Activated T-helper 1 cell treated with anti-CD3 and anti-CD28 coated beads, Interleukin-12 subunit alpha, Interleukin-12 subunit beta, Interleukin-2, Interleukin-4 antibody, amounts not matched to agents 30 ng/mL and 10 ng/mL and 1 ng/mL, durations not matched to agents 14 hours and 24 hours and 36 hours (primary cell): Measurements from ENCODE around the gene C10orf62. TPM values are rescaled to one million over a fixed set of nuclear protein-coding genes. Genes with fewer than 3 reads are reported as not detected.
"Not testable (repeated sequence)": the region's sequence is repeated elsewhere in the genome, so short reads cannot be mapped to it uniquely, and the experiment has no call there.

ENCODE experiments used
- DNase-seq: peaks from one replicate; pipeline ENCODE4 v3.0.0; 2021; ENCODE audit warnings: low spot score
- H3K27ac Mint-ChIP-seq: one replicate; pipeline ENCODE4 v1.8.0; 2021; ENCODE audit warnings: mild to moderate bottlenecking, mixed read lengths
- H3K27me3 Mint-ChIP-seq: one replicate; pipeline ENCODE4 v1.8.0; 2022; ENCODE audit warnings: mild to moderate bottlenecking, moderate library complexity, mixed read lengths; ENCODE audit not compliant: insufficient read depth
- H3K36me3 Mint-ChIP-seq: one replicate; pipeline ENCODE4 v1.8.0; 2021; ENCODE audit warnings: low read depth, mixed read lengths
- H3K4me1 Mint-ChIP-seq: one replicate; pipeline ENCODE4 v1.8.0; 2021; ENCODE audit warnings: low read depth, mixed read lengths
- H3K4me3 Mint-ChIP-seq: one replicate; pipeline ENCODE4 v1.8.0; 2021; ENCODE audit warnings: mild to moderate bottlenecking, moderate library complexity, mixed read lengths
- H3K9me3 Mint-ChIP-seq: one replicate; pipeline ENCODE4 v1.8.0; 2021; ENCODE audit warnings: mixed read lengths
- intact Hi-C: fragments of 100-400 bp; cut with micrococcal nuclease; formaldehyde crosslinking; loops from one replicate; pipeline ENCODE4 v1.15.1; 2024
- total RNA-seq: library from RNA; stranded (reverse); gene quantifications from 2 replicates; pipeline ENCODE4 v1.2.3, GENCODE V29; 2022

Gene C10orf62
- total RNA-seq, 1 donor from 2014 or later: not detected

GRCh38 chr10:97571622-97572021 lies 17.9 kb upstream of the C10orf62 start:
- intact Hi-C loops: loop anchor here (1.0 to 2.0 kb wide), 2 partner anchors 41 to 159 kb away; no protein-coding TSS in a partner anchor
- no peak overlapping the region for H3K4me3 Mint-ChIP-seq
- H3K27me3 Mint-ChIP-seq: peaks cover 7% of the 10 kb centered on the region
- H3K36me3 Mint-ChIP-seq: no peaks in the 10 kb centered on the region
- no peaks in the 10 kb centered on the region for H3K4me1 Mint-ChIP-seq
- no peak overlapping the region for H3K27ac Mint-ChIP-seq
- no peak for DNase-seq
- H3K9me3 Mint-ChIP-seq: no peaks in the 10 kb centered on the region

GRCh38 chr10:97572214-97572989 lies 17.1 kb upstream of the C10orf62 start, which contains the start of gene ANKRD2:
Gene ANKRD2, plus strand, starts transcription at chr10:97572779. Its CDS starts 10 bp downstream, at chr10:97572789.
- H3K9me3 Mint-ChIP-seq: no peaks in the 10 kb centered on the region
- H3K4me3 Mint-ChIP-seq: no peak within 1 kb of the TSS
- peak; percentile 31 for DNase-seq
- intact Hi-C loops: loop anchor here (1.0 to 2.0 kb wide), 2 partner anchors 40 to 158 kb away; no protein-coding TSS in a partner anchor
- H3K27me3 Mint-ChIP-seq: peaks cover 9% of the 10 kb centered on the region
- H3K36me3 Mint-ChIP-seq: no peaks in the 10 kb centered on the region
- no peak within 1 kb of the TSS for H3K27ac Mint-ChIP-seq
- no peaks in the 10 kb centered on the region for H3K4me1 Mint-ChIP-seq

GRCh38 chr10:97573021-97573420 lies 16.5 kb upstream of the C10orf62 start:
- DNase-seq: no peak
- no peaks in the 10 kb centered on the region for H3K4me1 Mint-ChIP-seq
- peaks cover 9% of the 10 kb centered on the region for H3K27me3 Mint-ChIP-seq
- intact Hi-C loops: loop anchor here (2.0 kb wide), 1 partner anchor 158 kb away; no protein-coding TSS in a partner anchor
- H3K36me3 Mint-ChIP-seq: no peaks in the 10 kb centered on the region
- no peak overlapping the region for H3K27ac Mint-ChIP-seq
- H3K9me3 Mint-ChIP-seq: no peaks in the 10 kb centered on the region
- no peak overlapping the region for H3K4me3 Mint-ChIP-seq

DNA sequence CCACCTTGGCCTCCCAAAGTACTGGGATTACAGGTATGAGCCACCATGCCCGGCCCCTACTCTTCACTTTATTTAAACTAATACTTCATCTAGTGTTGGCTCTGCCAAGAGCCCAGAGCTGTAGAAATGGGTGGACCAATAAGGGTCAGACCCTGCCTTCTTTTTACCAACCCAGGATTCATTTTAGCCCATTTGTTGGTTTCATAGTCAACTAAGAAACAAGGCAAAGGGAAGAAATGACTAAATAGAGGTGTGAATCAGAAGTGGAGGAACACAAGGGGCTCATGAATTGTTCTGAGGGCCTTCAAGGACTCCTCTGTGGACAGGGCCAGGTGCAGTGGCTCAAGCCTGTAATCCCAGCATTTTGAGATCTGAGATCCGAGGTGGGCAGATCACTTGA lies 15.8 kb upstream of the C10orf62 start:
- DNase-seq: no peak
- H3K4me3 Mint-ChIP-seq: no peak overlapping the region
- H3K4me1 Mint-ChIP-seq: no peaks in the 10 kb centered on the region
- peaks cover 9% of the 10 kb centered on the region for H3K27me3 Mint-ChIP-seq
- H3K36me3 Mint-ChIP-seq: no peaks in the 10 kb centered on the region
- no peak overlapping the region for H3K27ac Mint-ChIP-seq
- no peaks in the 10 kb centered on the region for H3K9me3 Mint-ChIP-seq
- intact Hi-C loops: loop anchor here (2.0 kb wide), 1 partner anchor 157 kb away; no protein-coding TSS in a partner anchor

DNA sequence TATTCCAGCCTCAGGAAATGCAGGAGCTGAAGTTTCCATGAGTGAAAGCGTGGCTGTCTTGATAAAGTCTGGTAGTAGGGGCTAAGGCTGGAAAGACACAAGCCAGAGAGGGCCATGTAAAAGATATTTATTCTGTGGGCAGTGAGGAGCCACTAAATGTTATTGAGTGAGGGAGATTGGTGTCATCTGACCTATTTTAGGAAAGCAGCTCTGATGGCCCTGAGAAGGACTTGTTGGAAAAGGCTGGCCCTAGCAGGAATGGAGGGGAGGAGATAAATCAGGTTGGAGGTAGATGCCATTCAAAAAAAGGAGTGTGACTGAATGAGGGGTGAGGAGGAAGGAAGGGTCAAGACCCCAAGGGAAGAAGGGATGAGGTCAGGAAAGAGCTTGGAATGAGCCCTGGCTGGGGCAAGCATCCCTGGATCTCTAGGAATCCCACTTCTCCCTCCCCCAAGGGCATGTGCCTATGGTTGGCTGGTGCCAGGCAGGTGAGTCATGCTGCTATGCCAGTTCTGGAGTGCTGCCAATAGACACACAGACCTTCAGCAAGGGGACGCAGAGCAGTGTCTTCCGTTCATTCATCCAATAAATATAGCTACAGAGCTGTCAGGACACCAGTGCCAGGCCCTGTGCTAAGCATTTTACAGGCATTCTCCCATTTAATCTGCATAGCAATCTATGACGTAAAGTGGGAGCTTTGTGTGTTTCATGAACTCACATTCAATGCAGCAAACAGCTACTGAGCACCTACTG lies 15.0 kb upstream of the C10orf62 start:
- no peak overlapping the region for H3K4me3 Mint-ChIP-seq
- peaks cover 9% of the 10 kb centered on the region for H3K27me3 Mint-ChIP-seq
- no peaks in the 10 kb centered on the region for H3K4me1 Mint-ChIP-seq
- H3K36me3 Mint-ChIP-seq: no peaks in the 10 kb centered on the region
- H3K27ac Mint-ChIP-seq: no peak overlapping the region
- intact Hi-C loops: no loop called here
- no peak for DNase-seq
- H3K9me3 Mint-ChIP-seq: no peaks in the 10 kb centered on the region

DNA sequence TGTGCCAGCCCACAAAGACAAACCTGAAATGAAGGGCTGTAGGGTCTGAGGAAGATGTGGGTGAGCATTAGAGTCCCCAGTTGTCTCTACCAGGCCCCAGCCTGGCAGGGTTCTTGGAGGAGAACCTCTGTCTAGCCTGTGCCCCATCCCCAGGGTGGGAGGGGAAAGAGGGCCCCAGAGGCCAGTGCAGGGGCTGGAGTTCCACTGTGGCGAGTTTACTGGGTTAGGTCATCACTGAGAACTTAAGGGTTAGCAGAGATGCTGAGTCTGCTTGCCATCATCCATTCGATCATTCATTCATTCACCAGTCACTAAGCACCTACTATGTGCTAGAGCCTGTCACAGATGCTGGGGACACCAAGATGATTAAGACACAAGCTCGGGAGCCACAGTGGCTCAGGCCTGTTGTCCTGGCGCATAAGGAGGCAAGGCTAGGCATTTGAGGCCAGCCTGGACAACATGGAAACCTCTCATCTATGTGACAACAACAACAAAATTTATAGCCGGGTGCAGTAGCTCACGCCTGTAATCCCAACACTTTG lies 14.3 kb upstream of the C10orf62 start:
- H3K4me3 Mint-ChIP-seq: no peak overlapping the region
- no peak for DNase-seq
- H3K9me3 Mint-ChIP-seq: no peaks in the 10 kb centered on the region
- peaks cover 9% of the 10 kb centered on the region for H3K27me3 Mint-ChIP-seq
- H3K4me1 Mint-ChIP-seq: no peaks in the 10 kb centered on the region
- no peak overlapping the region for H3K27ac Mint-ChIP-seq
- intact Hi-C loops: no loop called here
- H3K36me3 Mint-ChIP-seq: no peaks in the 10 kb centered on the region

GRCh38 chr10:97576487-97576886 lies 13.0 kb upstream of the C10orf62 start:
- DNase-seq, H3K27ac Mint-ChIP-seq, H3K36me3 Mint-ChIP-seq, H3K27me3 Mint-ChIP-seq, H3K4me3 Mint-ChIP-seq, intact Hi-C loops, H3K9me3 Mint-ChIP-seq, H3K4me1 Mint-ChIP-seq: not testable (repeated sequence)

- peaks cover 9% of the 10 kb centered on the region for H3K27me3 Mint-ChIP-seq
- no peaks in the 10 kb centered on the region for H3K9me3 Mint-ChIP-seq
- no peaks in the 10 kb centered on the region for H3K36me3 Mint-ChIP-seq
- no peak for DNase-seq
- H3K4me3 Mint-ChIP-seq: no peak overlapping the region
- no peak overlapping the region for H3K27ac Mint-ChIP-seq
- intact Hi-C loops: no loop called here
- no peaks in the 10 kb centered on the region for H3K4me1 Mint-ChIP-seq
Measured at GRCh38 chr10:97577701-97578100, 11.8 kb upstream of the C10orf62 start.

GRCh38 chr10:97578171-97578844 lies 11.2 kb upstream of the C10orf62 start:
- Mint-ChIP-seq H3K27me3 (peaks cover 7% of the 10 kb centered on the region), H3K27ac (no peak overlapping the region), H3K36me3 (no peaks in the 10 kb centered on the region), H3K4me1 (no peaks in the 10 kb centered on the region), H3K9me3 (no peaks in the 10 kb centered on the region), H3K4me3 (no peak overlapping the region)
- intact Hi-C loops: no loop called here
- no peak for DNase-seq

DNA sequence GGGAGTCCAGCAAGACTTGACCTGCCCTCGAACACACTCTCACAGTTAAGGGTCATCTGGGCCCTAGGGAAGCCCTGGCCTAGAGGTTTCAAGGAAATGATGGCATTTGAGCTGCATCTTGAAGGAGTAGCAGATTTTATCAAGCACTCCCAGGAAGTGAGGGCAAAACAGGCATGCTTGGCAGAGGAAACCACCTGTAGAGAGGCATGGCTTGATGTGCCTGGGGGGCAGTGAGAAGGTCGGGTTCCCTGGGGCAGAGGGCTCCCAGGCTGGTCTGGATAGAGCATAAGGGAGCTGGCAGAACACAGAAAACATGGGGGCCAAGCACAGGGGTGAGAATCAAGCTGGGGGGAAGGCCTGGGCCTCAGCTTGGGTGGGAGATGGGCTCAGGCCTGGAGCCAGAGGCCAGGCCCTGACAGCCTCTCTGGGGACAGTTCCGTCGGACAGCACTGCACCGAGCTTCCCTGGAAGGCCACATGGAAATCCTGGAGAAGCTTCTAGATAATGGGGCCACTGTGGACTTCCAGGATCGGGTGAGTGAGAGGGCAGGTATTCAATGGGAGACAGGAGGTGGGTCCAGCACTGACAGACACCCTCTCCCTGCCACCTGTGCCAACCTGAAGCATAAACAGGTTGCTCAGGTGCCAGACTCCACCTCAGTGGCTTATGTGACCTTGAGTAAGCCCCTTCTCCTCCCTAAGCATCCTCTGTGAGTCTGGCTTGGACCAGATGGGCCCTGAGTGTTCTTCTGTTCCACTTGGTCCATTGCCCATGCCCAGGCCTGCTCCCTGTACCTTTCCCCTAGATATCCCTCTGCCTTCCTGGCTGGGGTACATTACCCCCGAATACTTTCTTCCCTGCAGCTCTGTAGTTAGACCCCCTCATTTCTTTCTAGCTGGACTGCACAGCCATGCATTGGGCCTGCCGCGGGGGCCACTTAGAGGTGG lies 8.8 kb upstream of the C10orf62 start:
- intact Hi-C loops: no loop called here
- Mint-ChIP-seq H3K4me3 (no peak overlapping the region), H3K27ac (no peak overlapping the region), H3K27me3 (peaks cover 6% of the 10 kb centered on the region), H3K36me3 (no peaks in the 10 kb centered on the region), H3K4me1 (no peaks in the 10 kb centered on the region), H3K9me3 (no peaks in the 10 kb centered on the region)
- no peak for DNase-seq

DNA sequence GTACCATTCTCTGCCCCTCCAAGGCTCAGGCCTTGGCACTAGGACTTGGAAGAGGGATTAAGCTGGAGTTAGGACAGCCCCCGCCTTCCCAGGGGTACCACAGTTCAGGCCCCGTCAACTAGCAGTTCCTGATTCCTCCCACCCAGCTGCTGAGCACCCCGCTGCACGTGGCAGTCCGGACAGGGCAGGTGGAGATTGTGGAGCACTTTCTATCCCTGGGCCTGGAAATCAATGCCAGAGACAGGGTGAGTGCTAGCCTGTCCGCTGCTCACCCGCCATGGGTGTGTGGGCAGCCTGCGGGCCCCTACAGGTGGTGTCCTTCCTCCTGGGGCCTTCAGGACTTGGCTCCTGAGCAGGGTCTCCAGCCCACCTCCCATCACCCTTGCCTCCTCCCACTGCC lies 7.4 kb upstream of the C10orf62 start:
- intact Hi-C loops: no loop called here
- H3K4me3 Mint-ChIP-seq: no peak overlapping the region
- no peaks in the 10 kb centered on the region for H3K27me3 Mint-ChIP-seq
- H3K36me3 Mint-ChIP-seq: no peaks in the 10 kb centered on the region
- H3K9me3 Mint-ChIP-seq: no peaks in the 10 kb centered on the region
- H3K4me1 Mint-ChIP-seq: no peaks in the 10 kb centered on the region
- DNase-seq: no peak
- no peak overlapping the region for H3K27ac Mint-ChIP-seq

- DNase-seq: no peak
- Mint-ChIP-seq H3K4me1 (no peaks in the 10 kb centered on the region), H3K36me3 (no peaks in the 10 kb centered on the region), H3K27ac (no peak overlapping the region), H3K9me3 (no peaks in the 10 kb centered on the region), H3K4me3 (no peak overlapping the region), H3K27me3 (no peaks in the 10 kb centered on the region)
- intact Hi-C loops: no loop called here
Measured at GRCh38 chr10:97583476-97583875, 6.0 kb upstream of the C10orf62 start.
